T-helper 2 cell treated with Interferon-gamma antibody and Interleukin-4, amounts not matched to agents 100 ng/mL and 5 ng/mL, for 36 hours (primary cell): ENCODE data around the gene ABLIM2. TPM values are rescaled to one million over a fixed set of nuclear protein-coding genes. Genes with fewer than 3 reads are reported as not detected.

Experiments
- intact Hi-C: fragments of 100-400 bp; cut with micrococcal nuclease; formaldehyde crosslinking; loops from one replicate; pipeline ENCODE4 v1.15.1; 2023
- total RNA-seq: library from RNA; stranded (reverse); gene quantifications from 2 replicates; pipeline ENCODE4 v1.2.3, GENCODE V29; 2022

Gene ABLIM2
- total RNA-seq, 1 donor from 2014 or later = 0.43 TPM

GRCh38 chr4:8050555-8051206, 107.9 kb downstream of the ABLIM2 start:
- intact Hi-C loops = no loop called here

- intact Hi-C loops = no loop called here
Observed at GRCh38 chr4:8050180-8050554, 108.4 kb downstream of the ABLIM2 start.

GRCh38 chr4:8048856-8049676, 109.5 kb downstream of the ABLIM2 start:
- intact Hi-C loops = no loop called here

GRCh38 chr4:8047837-8048678, 110.6 kb downstream of the ABLIM2 start:
- intact Hi-C loops = no loop called here

GRCh38 chr4:8046925-8047541, 111.6 kb downstream of the ABLIM2 start:
- intact Hi-C loops = no loop called here

- intact Hi-C loops = no loop called here
Observed at GRCh38 chr4:8045909-8046308, 112.7 kb downstream of the ABLIM2 start.

- intact Hi-C loops = no loop called here
Observed at GRCh38 chr4:8044699-8045098, 113.9 kb downstream of the ABLIM2 start.

- intact Hi-C loops = no loop called here
Observed at GRCh38 chr4:8044244-8044643, 114.4 kb downstream of the ABLIM2 start.

- intact Hi-C loops = no loop called here
Observed at GRCh38 chr4:8043596-8043995, 115.0 kb downstream of the ABLIM2 start.

- intact Hi-C loops = no loop called here
Observed at GRCh38 chr4:8041868-8042267, 116.7 kb downstream of the ABLIM2 start.

- intact Hi-C loops = no loop called here
Observed at GRCh38 chr4:8041172-8041571, 117.4 kb downstream of the ABLIM2 start.

- intact Hi-C loops = no loop called here
Observed at GRCh38 chr4:8040607-8041006, 118.0 kb downstream of the ABLIM2 start.

GRCh38 chr4:8039853-8040252, 118.8 kb downstream of the ABLIM2 start:
- intact Hi-C loops = no loop called here

- intact Hi-C loops = no loop called here
Observed at GRCh38 chr4:8039290-8039689, 119.3 kb downstream of the ABLIM2 start.

GRCh38 chr4:8038719-8039251, 119.8 kb downstream of the ABLIM2 start:
- intact Hi-C loops = no loop called here

- intact Hi-C loops = no loop called here
Observed at GRCh38 chr4:8038083-8038482, 120.5 kb downstream of the ABLIM2 start.

- intact Hi-C loops = no loop called here
Observed at GRCh38 chr4:8037150-8037769, 121.4 kb downstream of the ABLIM2 start.

GRCh38 chr4:8035371-8035780, 123.2 kb downstream of the ABLIM2 start:
- intact Hi-C loops = no loop called here

GRCh38 chr4:8033829-8034528, 124.6 kb downstream of the ABLIM2 start:
- intact Hi-C loops = no loop called here

GRCh38 chr4:8033067-8033755, 125.4 kb downstream of the ABLIM2 start:
- intact Hi-C loops = no loop called here
